GM19035 (cell line): ENCODE results near the gene GRM5.
"Not testable (repeated sequence)": the region's sequence is repeated elsewhere in the genome, so short reads cannot be mapped to it uniquely, and the experiment has no call there.

ENCODE experiments used
- ATAC-seq: cut with Tn5 transposase; IDR thresholded peaks from one replicate; pipeline ENCODE4 v1.9.1; 2021; ENCODE audit not compliant: unreplicated experiment

GRM5 gene

DNA sequence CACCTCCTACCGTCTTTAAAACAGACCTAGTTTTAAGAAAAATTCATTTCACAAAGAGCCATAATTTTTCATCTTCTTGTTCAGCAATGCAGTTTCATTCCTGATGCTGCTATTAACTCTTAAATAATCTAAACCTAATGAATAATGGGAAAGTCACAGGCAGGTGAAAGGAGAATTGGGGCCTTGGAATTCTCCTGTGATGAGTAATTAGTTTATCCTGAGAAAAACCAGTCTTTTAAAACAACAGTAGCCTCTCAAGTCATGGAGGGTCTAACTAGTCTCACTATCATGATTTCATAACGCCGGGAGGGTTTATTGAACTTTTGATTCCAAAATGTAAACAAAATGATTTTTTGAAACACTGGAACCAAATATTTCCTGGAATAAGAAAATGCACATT lies 86.8 kb downstream of the GRM5 start:
- not testable (repeated sequence) for ATAC-seq

DNA sequence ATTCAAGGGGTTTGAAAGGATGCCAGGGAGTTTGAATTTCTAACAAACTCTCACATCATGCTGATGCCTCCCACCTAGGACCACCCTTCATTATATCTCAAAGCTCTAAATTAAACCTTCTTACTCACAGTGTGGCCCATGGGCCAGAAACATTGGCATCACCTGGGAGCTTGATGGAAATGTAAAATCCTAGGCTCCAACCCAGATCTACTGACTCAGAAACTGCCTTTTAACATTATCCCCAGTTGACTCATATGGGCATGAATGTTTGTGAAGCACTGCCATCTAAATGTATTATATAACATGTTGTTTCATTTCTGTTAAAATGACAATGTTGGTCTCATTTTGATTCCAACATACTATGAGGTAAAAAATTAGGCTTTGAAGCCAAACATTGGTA lies 90.3 kb downstream of the GRM5 start:
- ATAC-seq: not testable (repeated sequence)

DNA sequence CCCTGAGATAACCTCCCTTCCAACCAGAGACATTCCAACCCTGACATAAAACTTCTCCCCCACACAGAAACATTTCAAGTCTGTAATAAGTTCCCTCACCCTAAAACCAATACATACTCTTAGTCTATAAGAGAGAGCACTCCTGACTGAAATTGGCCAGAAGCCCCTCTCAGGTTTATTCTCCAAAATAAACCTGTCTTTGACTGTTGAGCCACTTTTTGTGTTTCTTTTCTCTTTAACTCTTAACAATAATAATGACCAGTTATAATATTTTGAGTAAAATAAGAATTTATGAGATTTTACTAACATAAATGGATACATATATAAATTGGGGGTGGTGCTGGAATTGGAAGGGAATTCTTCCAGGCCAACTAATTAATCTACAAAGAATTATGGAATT lies 93.6 kb downstream of the GRM5 start:
- no peak for ATAC-seq

DNA sequence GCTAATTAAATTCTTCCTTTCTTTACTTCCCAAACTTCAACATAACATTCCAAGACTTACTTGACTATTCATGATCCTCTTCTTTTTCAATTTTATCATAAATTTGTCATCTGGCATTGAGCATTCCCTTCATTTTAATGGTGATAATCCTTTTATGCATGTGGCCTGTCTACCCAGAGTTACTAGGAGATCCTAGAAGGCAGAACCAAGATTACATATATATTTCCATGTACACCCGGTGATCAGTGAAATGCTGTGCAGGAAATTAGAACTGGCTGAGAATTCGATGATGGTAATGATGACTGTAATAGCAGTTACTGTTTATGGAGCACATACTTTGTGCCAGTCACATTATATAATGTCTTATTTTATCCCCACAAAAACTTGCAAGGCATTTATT lies 104.2 kb downstream of the GRM5 start:
- ATAC-seq: not testable (repeated sequence)

DNA sequence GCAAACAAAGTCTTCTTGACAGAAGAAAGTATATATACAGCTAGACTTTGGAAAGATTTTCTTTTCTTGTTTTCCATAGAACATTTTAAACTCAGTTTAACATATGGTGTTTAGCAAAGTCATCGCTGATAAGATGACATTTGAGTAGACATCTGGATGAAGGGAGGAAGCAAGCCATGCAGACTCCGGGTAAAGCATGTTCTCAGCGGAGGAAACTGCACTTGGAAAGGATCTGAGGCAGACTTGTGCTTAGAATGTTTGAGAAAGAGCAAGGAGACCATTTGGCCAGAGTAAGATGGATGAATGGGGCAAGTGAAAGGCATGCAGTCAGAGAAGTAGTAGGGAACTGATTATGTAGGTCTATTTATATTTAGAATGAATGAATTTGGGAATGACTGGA lies 105.9 kb downstream of the GRM5 start:
- not testable (repeated sequence) for ATAC-seq

DNA sequence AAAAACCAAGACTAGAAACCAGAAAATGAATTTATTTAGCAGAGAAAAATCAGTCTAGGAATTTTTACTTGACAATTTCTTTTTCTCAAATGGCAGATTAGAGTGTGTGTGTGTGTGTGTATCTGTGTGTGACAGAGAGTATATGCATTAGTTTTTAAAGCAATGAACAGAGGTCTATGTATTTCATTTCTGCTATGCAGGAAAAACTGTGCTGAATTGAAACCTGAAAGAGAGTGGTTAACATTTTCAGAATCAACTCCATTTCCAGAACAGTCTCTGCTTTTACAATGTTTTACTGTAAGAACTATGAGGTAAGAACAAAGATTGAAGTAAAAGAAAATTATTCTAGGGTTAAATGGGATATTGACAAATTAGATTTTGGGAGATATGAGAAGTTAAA lies 114.8 kb downstream of the GRM5 start:
- ATAC-seq: no peak

DNA sequence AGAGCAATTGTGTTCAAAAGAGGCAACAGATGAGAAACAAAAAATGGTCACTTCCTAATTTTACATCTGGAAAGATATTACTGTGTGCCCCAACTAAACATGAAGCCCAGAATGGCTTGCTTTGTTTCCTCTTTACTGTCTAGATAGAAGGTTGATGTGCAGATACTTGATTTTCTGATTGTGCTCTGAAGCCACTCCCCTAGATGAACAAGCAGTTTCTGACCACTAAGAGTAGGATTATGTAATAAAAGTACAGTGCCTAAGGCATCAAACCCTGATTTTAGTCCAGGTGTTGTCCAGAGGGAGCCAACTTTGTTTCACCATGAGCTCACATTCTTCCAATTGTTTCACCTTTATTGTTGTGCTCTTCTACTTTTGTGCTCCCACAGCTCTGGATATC lies 116.9 kb downstream of the GRM5 start:
- not testable (repeated sequence) for ATAC-seq

DNA sequence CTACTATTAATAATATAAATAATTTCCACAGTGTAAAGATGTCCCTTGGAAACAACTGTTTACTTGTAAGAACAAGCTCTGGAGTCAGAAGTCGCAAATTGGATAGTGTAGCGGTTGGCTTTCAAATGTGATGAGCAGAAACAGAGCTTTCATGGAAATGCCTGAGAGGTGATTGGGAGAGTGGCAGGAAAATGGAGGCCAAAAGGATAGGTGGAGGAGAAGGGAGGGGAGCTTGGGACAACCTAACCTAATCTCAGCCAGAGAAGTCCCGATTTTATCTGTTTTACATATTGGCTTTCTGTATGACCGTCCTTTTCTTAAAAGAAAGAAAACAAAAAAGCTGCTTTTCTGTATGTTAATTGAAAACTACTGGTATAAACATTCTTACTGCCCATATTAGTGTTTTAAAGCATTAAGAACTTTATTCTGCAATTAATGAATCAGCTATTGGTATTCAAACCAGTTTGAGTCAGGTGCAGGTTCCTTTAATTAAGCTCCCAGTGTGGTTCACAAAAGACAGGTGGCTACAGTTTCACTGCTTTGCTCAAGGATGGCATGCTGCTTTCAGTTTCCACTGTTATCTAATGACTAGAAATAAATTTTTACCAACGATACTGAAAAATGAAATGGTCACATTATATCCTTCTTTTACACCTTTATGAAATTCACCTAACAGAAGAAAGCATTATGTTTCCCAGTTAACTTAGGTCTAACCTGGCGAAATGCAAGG lies 117.8 kb downstream of the GRM5 start:
- ATAC-seq: not testable (repeated sequence)

DNA sequence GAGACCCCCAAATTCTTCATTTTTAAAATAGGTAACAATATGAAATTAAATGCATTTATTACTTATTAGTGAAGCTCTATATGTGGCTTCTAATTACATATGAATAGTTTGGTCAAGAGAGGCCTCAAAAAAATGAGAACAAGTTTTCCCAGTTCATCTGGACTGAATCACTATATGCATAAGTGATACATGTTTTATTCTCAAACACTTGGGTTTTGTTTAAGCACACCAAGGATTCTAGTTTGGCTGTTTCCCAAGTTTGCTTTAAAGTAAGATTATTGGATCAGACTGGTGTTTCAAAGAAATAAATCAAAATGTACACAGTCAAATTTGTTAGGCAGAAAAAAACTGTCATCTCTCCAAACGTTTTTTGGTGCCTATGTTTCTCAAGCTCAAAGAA lies 136.1 kb downstream of the GRM5 start:
- not testable (repeated sequence) for ATAC-seq

DNA sequence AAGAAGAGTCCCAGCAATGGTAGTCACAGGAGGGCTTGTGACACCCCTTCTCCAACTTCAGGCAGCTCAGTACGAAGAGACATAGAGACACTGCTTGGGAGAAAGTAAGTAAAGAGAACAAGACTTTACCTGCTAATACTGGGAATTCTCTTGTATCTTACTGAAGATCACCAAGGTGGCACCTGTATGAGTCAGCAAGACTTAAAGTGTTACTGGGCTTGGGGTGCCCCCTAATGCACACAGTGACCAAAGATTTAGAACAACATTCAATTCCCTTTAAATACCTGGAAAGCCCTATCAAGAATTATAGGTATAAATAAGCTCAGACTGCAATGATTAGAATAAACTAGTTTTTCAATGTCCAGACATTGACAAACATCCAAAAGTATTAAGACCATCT lies 148.7 kb downstream of the GRM5 start:
- not testable (repeated sequence) for ATAC-seq

DNA sequence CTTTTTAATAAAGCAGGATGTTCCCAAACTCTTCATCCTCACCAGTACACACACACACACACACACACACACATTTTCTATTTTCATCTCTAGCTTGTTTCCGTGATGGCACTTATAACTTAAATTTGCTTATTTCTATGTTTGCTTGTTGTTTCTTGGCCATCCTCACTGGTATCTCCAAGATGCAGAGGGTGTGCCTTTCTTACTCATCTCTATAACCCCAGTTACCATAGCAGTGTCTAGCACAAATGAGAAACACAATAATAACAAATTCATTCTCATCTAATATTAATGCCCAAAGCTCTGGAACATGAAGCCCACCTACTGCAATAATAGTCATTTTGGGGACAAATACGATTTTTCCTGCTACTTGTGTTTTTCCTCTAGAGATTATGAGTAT lies 156.3 kb downstream of the GRM5 start:
- no peak for ATAC-seq

DNA sequence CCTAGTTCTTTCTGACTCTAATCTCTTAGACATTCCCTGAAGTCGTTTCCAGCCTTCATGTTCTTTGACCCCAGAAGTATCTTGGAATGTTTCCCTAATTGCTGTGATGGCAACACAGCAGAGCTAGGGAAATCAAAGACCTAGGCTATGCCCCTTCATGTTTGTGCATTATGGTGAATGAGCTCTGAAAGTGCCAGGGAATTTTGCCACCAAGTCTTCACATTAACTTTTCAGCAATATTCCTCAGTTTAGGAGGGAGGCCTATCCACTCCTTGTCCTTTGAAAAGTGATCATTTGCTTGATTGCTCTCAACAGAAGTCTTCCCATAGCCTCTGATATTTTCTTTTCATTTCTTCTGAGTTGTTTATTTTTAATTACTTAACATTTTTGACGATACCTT lies 164.3 kb downstream of the GRM5 start:
- ATAC-seq: not testable (repeated sequence)

DNA sequence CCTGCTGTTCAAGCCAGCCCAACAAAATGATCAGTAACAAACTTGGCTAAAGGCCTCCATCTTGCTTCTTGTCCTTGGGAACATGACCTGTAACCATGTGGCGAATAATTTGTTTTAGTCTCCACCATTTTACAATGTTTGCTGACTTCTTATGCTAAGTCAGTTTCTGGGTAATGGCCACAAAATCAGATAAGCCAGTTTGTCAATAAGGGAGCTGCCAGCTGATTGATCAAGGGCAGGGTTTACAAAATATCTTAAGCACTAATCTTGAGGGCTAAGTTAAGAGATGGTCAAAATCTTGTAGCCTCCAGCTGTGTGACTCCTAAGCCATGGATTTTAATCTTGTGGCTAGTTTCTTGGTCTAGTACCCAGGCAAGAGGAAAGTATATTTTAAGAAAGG lies 176.9 kb downstream of the GRM5 start:
- not testable (repeated sequence) for ATAC-seq

DNA sequence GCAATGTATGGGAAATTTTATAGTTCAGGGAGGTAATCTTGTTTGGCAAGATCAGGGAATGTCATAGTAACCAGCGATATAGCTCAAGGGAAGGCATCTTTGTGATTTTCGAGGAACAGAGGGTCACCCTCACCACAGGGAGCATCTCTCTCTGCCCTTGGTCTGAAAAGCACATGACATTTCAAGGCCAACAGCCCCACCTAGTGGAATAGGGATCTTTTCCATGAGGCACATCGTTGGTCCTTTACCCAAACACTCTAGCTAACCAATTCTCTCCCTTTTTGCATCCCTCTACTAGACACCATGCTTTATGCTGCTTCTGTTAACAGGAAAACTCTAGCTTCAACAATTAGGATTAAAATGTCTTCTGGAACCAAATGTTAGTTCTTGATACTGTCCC lies 179.0 kb downstream of the GRM5 start:
- peak; percentile 77 for ATAC-seq

DNA sequence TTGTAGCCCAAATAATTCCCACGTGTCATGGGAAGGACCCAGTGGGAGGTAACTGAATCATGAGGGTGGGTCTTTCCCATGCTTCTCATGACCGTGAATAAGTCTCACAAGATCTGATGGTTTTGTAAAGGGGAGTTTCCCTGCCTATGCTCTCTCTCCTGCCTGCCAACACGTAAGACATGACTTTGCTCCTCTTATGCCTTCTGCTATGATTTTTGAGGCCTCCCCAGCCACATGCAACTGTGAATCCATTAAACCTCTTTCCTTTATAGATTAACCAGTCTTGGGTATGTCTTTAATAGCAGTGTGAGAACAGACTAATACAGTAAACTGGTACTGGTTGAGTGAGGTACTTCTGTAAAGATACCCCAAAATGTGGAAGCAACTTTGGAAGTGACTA lies 183.0 kb downstream of the GRM5 start:
- ATAC-seq: not testable (repeated sequence)

DNA sequence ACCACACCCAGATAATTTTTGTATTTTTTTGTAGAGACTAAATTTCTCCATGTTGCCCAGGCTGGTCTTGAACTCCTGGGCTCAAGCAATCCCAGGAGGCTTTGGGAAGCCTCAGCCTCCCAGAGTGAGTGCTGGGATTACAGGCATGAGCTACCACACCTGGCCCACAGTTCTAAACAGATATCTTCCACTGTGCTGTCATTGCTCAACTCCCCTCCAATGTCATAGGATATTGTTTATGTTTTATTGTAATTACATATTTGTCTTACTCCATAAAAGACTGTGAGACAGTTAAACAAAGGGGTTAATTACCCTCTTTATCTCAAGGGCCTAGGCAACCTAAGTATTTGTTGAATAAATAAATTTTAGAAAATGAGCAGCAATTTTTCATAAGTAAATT lies 204.2 kb downstream of the GRM5 start:
- no peak for ATAC-seq

DNA sequence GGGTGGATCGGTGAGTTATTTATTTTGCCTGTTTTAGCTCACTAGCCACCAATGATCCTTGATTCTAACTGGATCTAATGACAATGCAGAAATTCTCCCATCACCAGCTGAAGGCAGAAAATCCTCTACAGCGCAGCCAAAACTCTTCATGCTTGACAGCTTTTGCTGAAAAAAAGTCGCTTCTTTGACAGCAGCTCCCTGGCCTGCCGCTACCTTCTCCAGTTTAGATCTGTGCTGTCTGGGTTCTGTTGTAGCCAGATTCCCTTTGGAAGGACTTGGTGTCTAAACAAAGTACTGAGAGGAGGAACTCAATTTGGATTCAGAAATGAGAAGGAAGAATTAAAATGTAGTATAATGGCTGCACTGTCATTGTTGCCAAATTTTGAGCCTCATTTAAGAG lies 205.4 kb downstream of the GRM5 start:
- not testable (repeated sequence) for ATAC-seq

DNA sequence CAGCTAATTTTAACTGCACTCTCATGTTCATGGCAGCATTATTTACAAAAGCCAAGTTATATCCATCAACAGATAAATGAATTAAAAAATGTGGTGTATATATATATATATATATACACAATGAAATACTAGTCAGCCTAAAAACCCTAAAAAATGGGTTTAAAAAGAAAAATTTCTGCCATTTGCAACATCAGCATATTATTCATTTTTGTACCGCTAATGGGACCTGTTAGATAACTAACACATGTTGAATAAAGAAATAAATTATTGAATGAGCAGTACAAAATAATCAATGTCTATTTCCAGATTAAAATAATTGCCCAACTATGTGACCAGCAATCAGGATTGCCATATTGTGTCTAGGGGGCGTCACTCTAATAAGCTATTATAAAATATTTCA lies 211.8 kb downstream of the GRM5 start:
- not testable (repeated sequence) for ATAC-seq

DNA sequence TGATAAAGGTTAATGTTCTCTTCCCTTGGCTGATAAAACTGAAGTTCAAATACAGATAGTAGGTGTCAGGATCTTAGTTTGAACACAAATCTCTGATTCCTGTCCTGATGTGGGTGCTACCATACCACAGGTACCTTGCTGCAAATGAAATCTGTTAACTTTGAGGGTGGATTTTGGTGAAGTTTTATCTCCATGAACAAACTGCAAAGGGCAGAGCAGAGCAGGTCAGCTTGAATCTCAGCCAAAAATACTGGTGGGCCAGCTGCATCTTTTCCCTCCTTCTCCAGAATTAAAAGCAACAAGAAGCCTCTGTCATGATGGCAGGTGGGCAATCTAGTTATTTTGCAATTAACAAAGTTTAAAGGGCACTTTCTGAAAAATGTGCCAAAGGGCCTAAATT lies 214.2 kb downstream of the GRM5 start:
- not testable (repeated sequence) for ATAC-seq

DNA sequence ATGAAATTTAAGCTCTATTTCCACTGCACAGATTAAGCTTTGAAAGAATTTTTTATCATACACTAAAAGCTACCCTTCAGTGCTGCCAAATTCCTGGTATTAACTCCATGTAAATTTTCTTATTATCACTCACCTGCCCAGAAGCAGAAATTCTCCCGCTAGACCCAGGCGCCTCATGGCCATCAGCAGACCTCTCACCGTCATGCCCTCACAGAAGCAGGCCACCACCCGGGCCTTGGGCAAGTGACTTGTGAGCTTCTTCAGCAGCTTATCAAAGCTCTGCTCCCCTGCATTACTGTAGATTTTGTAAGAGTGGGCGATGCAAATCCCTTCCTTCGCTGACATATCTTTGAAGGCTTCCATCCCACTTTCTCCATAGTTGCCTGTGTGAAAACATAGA lies 216.0 kb downstream of the GRM5 start:
- not testable (repeated sequence) for ATAC-seq

DNA sequence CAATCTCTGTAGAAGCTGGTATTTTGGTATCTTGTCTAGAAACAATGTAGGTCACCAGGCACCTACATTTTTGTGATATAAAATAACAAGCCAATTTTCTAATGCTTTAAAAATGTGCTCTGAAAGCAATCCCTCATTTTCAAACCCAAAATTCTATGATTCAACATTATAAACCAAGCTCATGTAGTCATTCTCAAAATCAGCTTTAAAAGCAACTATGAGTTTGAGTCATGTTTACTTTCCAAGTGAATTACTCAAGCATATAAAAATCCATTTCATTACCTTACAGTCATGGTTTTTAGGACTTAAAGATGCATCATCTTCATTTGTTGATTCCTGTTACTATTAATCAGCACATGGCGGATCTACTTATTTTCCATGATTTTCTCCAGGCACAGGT lies 216.4 kb downstream of the GRM5 start:
- no peak for ATAC-seq

DNA sequence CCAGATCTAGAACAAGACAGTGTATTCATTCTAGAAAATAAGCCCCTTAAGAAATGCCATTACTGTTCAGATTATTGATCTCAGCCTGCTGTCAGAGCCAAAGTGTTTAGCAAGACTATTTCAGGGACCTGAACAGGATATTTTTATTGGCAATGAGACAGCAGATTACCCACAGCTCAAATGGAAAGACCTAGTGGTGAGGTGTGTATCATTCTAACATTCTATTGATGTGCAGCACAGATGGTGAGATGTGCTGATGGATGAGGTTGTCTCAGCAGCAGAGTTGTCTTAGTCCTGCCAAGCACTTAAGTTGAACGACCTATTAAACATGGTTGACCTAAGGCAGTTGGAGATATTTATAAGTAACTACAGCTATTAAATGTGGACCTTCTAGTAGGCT lies 219.5 kb downstream of the GRM5 start:
- ATAC-seq: not testable (repeated sequence)

DNA sequence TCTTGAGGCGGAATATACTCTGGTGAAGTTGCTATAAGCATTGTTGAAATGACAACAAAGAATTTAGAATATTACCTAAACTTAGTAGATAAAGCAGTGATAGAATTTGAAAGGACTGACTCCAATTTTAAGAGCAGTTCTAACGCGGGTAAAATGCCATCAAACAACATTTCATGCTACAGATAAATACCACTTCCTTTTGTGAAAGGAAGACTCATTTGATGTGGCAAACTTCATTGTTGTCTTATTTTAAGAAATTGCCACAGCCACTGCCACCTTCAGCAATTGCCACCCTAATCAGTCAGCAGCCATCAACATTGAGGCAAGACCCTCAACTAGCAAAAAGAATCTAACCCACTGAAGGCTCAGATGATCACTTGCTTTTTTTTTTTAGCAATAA lies 220.8 kb downstream of the GRM5 start:
- not testable (repeated sequence) for ATAC-seq
